Ishikawa (cell line): ENCODE measurements around the gene SOX14.

ENCODE experiments used
- CEBPB ChIP-seq: IDR thresholded peaks from 2 replicates; pipeline ENCODE4 v1.6.1; 2012
- CREB1 ChIP-seq: IDR thresholded peaks from 2 replicates; pipeline ENCODE4 v1.6.1; 2012; ENCODE audit warnings: low read depth
- EGR1 ChIP-seq: IDR thresholded peaks from 2 replicates; pipeline ENCODE4 v1.6.1; 2012
- EP300 ChIP-seq: IDR thresholded peaks from 2 replicates; pipeline ENCODE4 v1.6.1; 2012; ENCODE audit warnings: borderline replicate concordance
- FOXM1 ChIP-seq: IDR thresholded peaks from 2 replicates; pipeline ENCODE4 v1.6.1; 2012; ENCODE audit warnings: low read depth, borderline replicate concordance
- NFIC ChIP-seq: IDR thresholded peaks from 2 replicates; pipeline ENCODE4 v1.6.1; 2012
- RAD21 ChIP-seq: IDR thresholded peaks from 2 replicates; pipeline ENCODE4 v1.6.1; 2012; ENCODE audit warnings: low read depth
- TAF1 ChIP-seq: IDR thresholded peaks from 2 replicates; pipeline ENCODE4 v1.6.1; 2012; ENCODE audit warnings: low read depth, mild to moderate bottlenecking
- TCF12 ChIP-seq: IDR thresholded peaks from 2 replicates; pipeline ENCODE4 v1.6.1; 2012; ENCODE audit warnings: low read depth
- TEAD4 ChIP-seq: IDR thresholded peaks from 2 replicates; pipeline ENCODE4 v1.6.1; 2012
- YY1 ChIP-seq: IDR thresholded peaks from 2 replicates; pipeline ENCODE4 v1.6.1; 2012; ENCODE audit warnings: low read depth
- ZBTB7A ChIP-seq: IDR thresholded peaks from 2 replicates; pipeline ENCODE4 v1.6.1; 2012; ENCODE audit warnings: low read depth
- TF ChIP-seq, protein P1 (sequence below): IDR thresholded peaks from 2 replicates; pipeline ENCODE4 v1.6.1; 2012
- TF ChIP-seq, protein P2 (sequence below): IDR thresholded peaks from 2 replicates; pipeline ENCODE4 v1.6.1; 2012; ENCODE audit warnings: low read depth, mild to moderate bottlenecking

SOX14 gene

DNA sequence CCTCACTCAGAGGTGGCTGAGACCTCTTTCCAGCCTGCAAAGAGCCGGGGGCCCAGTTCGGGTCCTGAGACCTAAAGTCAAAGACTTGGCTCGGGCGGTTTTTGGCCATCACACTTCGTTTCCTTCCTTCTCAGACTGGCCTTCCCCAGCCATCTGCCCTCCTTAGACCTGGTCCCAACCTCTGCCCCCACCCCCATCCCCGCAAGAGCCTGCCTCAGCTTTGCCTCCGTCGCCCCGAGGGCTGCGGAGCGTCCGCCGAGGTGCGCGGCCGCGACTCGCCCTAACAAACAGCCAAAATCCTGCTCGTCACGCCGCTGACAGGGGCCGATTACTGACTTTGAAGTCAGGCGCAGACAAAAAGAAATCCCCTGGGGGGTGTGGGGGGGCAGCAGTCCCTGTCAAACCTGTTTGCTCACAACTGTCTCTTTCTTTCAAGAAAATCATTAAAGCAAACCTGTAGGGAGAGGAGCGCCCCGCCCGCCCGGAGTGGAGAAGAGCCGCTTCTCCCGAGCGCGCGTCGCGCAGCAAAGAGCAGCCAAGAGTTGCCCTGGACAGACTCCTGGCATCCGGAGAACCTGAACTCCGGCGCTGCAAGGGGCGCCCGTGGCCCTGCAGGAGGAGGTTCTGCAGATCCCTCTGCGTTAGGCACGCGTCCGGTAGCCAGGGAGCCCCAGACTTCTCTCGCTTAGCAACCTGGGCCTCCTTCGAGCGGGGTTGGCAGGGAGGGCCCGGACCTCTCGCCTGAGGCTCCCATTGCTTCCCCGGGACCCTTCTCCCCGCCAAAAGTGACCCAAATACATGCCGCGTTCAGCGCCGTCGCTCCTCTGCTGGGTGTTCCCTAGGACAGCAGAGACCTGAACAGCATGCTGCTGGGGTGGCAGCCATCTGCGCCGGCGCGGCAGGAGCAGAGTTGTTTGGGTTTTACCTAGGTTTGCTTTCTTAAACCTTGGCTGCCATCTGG lies 4.5 kb downstream of the SOX14 start:
- TF ChIP-seq, protein P1, sequence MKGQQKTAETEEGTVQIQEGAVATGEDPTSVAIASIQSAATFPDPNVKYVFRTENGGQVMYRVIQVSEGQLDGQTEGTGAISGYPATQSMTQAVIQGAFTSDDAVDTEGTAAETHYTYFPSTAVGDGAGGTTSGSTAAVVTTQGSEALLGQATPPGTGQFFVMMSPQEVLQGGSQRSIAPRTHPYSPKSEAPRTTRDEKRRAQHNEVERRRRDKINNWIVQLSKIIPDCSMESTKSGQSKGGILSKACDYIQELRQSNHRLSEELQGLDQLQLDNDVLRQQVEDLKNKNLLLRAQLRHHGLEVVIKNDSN = no peak
- no peak for TF ChIP-seq RAD21
- TF ChIP-seq EP300 = no peak
- no peak for TF ChIP-seq NFIC
- TF ChIP-seq EGR1 = no peak
- TF ChIP-seq ZBTB7A = no peak
- no peak for TF ChIP-seq TAF1
- TF ChIP-seq YY1 = no peak
- TF ChIP-seq CREB1 = no peak
- TF ChIP-seq TEAD4 = no peak
- no peak for TF ChIP-seq CEBPB
- no peak for TF ChIP-seq FOXM1
- TF ChIP-seq, protein P2, sequence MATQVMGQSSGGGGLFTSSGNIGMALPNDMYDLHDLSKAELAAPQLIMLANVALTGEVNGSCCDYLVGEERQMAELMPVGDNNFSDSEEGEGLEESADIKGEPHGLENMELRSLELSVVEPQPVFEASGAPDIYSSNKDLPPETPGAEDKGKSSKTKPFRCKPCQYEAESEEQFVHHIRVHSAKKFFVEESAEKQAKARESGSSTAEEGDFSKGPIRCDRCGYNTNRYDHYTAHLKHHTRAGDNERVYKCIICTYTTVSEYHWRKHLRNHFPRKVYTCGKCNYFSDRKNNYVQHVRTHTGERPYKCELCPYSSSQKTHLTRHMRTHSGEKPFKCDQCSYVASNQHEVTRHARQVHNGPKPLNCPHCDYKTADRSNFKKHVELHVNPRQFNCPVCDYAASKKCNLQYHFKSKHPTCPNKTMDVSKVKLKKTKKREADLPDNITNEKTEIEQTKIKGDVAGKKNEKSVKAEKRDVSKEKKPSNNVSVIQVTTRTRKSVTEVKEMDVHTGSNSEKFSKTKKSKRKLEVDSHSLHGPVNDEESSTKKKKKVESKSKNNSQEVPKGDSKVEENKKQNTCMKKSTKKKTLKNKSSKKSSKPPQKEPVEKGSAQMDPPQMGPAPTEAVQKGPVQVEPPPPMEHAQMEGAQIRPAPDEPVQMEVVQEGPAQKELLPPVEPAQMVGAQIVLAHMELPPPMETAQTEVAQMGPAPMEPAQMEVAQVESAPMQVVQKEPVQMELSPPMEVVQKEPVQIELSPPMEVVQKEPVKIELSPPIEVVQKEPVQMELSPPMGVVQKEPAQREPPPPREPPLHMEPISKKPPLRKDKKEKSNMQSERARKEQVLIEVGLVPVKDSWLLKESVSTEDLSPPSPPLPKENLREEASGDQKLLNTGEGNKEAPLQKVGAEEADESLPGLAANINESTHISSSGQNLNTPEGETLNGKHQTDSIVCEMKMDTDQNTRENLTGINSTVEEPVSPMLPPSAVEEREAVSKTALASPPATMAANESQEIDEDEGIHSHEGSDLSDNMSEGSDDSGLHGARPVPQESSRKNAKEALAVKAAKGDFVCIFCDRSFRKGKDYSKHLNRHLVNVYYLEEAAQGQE = no peak
- no peak for TF ChIP-seq TCF12

DNA sequence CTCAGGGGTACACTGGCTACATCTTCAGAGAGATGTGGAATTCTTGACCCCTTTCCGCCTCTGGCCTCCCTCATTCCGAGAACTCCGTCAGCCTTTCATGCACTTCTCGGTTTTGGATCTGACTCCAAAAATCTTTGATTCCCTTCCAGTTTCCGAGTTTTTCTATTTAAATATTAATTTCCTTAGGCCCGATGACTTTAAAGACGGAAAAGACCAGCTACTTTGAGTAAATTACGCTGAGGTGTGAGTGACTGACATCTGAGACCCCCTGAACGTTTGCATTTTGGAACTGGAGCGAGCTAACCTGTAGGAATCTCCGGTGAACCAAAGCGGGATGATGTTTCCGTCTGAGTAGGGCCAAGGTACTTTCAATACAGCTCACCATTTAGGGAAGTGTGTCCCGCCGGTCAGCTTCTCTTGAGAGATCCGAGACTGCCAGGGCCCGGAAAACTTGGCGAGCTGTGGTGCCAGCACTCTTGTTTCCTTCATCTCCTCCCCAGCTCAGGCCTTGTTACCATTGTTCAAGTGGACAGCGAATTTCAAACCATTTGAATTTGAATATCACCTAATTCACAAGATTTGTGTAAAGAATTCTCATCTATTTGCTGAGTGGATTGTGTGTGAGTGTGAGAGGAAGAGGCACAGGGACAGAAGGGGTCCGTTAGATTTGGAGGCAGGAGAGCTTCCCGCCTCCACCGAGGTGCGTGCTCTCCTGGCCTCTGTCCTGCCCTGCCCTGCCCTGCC lies 5.4 kb downstream of the SOX14 start:
- no peak for TF ChIP-seq TAF1

DNA sequence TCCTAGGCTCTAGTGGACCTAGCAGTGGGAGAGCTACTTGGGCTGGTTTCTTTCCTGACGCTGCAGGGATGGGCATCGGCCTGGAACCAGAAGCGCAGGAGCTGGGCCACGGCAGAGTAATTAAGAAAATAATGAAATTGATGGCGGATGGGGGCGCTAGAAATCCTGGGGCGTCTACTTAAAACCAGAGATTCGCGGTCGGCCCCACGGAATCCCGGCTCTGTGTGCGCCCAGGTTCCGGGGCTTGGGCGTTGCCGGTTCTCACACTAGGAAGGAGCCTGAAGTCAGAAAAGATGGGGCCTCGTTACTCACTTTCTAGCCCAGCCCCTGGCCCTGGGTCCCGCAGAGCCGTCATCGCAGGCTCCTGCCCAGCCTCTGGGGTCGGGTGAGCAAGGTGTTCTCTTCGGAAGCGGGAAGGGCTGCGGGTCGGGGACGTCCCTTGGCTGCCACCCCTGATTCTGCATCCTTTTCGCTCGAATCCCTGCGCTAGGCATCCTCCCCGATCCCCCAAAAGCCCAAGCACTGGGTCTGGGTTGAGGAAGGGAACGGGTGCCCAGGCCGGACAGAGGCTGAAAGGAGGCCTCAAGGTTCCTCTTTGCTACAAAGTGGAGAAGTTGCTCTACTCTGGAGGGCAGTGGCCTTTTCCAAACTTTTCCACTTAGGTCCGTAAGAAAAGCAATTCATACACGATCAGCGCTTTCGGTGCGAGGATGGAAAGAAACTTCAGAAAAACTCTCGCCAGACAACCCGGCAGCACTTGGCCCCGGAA lies 6.1 kb downstream of the SOX14 start:
- TF ChIP-seq EGR1 (no peak), RAD21 (no peak), TAF1 (no peak), ZBTB7A (no peak), NFIC (no peak), CREB1 (no peak), CEBPB (no peak), EP300 (no peak)
- TF ChIP-seq, protein P1 = no peak
- TF ChIP-seq, protein P2 = no peak

DNA sequence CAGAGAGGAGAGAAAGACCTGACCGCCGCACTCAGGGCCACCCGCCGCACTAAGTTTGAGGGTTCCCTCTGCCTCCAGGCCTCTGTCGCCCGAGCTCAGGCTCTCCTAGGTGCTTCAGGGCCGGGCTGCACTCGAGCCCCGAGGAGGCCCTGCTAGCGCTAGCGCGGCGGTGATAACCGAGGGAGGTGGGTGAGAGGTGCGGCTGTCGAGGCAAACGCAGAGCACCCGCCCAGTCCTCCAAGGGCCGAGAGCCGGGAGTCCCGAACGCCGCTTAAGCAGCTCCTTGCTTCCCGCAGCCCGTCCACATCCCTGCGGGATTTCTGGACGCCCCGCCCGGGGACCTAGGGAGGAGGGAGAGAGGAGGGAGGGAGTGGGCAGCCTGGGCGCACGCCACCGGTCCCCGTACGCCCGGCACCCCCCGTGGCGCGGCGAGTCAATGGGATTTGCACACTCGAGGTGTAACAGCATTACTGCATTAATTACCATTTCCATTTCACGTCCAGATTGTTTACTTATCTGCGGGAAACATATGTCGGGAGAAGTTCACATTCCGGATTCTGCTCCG lies 6.8 kb downstream of the SOX14 start:
- TF ChIP-seq TEAD4 = no peak
- no peak for TF ChIP-seq CEBPB
- no peak for TF ChIP-seq TCF12
- TF ChIP-seq NFIC = no peak
- TF ChIP-seq, protein P1 = no peak
- no peak for TF ChIP-seq RAD21
- TF ChIP-seq TAF1 = no peak
- TF ChIP-seq, protein P2 = no peak
